Left lobe of liver (tissue), 2 donors: Measurements from ENCODE around the gene CABLES2. TPM values are rescaled to one million over a fixed set of nuclear protein-coding genes. Genes with fewer than 3 reads are reported as not detected.
A peak's percentile ranks its signal among the peaks of the same experiment; 100 is the strongest.

Experiments
- ATAC-seq: fragments of 200-7000 bp; cut with Tn5 transposase; one replicate; pipeline ENCODE4 v1.9.1; 2020; ENCODE audit warnings: mild to moderate bottlenecking, moderate library complexity
- DNase-seq: peaks from one replicate; pipeline ENCODE4 v3.0.0-alpha.2; 2020; ENCODE audit warnings: low spot score
- total RNA-seq: library from RNA; stranded (reverse); gene quantifications from one replicate; pipeline ENCODE4 v1.2.1, GENCODE V29; 2021
- donor health status: DM: no; HTN: no; CAD: no; lungs with moderate emphysema.
- donor health status: DM: no; HTN: yes; CAD: no.

Gene CABLES2
- total RNA-seq, 1 donor from 2014 or later = 1.8 TPM

DNA sequence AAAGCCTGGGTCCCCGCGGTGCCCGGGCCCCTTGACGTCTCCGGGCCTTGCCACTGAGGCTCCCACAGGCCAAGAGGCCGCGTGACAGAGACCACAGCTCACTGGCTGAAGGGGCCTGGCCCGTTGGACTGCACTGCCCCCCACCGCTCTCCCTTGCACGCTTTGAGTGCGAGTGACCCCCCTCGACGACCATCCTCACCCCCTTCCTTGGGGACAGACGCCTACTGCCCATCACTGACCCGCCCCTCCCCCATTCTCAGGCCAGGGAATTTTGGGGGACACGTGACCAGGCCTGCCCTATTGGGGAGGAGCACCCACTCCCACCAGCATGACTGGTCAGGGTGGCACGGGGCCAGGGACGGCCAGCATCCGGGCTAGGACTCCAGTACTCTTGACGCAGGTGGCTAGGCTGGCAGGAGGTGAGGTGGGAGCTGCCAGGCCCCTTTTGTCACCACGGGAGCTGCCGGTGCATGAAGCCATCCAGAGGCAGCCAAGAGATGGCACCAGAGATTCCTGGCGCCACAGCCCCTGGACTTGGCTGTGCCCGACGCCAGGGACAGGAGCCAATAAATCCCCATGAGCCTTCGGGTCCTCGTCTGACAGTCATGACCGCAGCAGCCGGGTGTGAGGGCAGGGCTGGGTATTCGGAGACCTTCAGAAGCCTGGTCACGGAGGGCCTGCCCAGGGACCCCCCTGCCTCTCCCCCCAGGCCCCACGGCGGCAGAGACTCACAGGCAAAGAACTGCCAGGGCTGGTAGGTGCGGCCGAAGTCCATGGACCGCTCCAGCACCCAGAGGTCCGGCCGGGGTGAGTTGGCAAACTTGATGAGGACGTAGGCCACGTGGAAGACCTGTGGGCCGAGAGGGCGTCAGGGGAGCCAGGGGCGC lies 54.4 kb downstream of the CABLES2 start:
- peak; percentile 71 for ATAC-seq

DNA sequence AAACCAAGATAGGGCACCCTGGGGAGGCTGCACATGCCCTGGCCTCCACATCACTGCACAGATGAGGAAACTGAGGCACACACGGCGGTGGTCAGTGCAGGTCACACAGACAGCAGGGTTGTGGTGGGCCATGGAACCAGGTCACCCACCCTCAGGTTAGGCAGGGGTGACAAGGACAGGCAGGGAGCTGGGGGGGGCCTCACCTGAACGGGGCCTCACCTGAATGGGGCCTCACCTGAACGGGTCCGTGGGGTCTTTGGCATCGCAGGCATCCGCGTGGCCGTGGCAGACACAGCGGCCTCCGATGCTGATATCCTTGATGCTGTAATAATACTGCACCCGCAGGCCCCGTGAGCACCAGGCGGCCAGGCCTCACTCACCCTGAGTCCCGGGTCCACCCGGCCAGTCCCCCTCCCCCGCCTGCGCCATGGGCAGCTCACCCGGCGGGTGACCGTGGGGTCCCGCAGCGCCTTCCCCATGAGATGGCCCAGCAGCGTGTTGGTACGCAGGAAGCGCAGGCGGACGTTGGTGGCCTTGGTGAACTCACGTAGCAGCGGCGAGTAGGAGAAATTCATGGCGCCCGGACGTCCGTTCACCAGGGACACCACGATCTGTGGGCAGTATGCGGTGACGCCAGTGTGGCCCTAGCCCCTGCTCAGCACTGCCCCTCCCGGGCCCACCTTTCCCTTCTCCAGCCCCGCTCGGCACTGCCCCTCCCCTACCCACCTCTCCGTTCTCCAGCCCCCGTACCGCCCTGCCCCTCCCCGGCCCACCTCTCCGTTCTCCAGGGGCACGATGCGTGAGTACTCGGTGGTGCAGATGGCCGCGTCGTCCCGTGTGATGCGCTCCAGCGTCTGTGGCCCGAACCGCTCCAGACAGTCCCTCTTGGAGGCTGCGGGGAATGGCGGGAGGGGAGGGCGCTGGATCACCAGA lies 55.4 kb downstream of the CABLES2 start:
- ATAC-seq = no peak
- DNase-seq = no peak

More for the DNA sequence above, 54.4 kb downstream of the CABLES2 start:
- DNase-seq = peak; percentile 96

DNA sequence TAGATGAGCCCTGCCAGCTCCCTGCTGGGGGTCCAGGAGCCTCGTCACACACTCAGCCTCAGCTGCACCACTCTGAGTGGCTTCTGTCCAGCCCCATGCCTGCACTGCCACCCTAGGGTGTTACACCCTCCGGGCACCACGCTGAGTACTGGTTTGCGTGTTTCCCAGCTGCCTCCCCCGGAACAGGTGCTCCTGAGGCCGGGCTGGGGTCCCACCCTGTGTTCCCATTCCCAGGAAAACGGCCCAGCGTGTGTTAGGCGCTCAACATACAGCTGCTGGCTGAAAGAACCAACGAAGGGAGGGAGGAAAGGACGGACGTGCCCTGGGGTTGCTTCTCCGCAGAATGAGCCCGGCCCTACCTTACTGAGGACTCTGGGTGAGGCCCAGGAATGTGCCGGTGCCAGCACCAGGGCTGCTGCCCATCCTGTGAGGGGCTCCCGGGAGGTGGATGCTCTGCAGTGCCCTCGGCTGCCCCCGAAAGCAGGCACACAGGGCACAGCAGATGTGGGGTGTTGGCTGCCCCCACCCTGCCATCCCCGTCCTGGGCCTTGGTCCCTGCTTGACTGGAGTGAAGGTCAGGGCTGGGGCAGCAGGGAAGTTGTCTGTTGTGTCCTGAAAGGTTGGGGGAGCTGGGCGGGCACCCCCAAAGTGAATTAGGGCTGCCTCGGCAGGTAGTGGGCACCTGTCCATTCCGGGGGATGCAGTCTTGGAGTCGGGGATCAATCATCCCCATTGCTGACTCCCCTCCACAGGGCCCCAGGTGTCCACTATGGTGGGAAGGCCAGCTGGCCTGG lies 56.3 kb downstream of the CABLES2 start:
- ATAC-seq = no peak
- DNase-seq = no peak

GRCh38 chr20:62350098-62350628 lies 56.9 kb downstream of the CABLES2 start:
- DNase-seq (no peak), ATAC-seq (no peak)

GRCh38 chr20:62349556-62350097 lies 57.5 kb downstream of the CABLES2 start:
- DNase-seq = no peak
- ATAC-seq = no peak

GRCh38 chr20:62348604-62349003 lies 58.5 kb downstream of the CABLES2 start:
- no peak for ATAC-seq
- DNase-seq = no peak

DNA sequence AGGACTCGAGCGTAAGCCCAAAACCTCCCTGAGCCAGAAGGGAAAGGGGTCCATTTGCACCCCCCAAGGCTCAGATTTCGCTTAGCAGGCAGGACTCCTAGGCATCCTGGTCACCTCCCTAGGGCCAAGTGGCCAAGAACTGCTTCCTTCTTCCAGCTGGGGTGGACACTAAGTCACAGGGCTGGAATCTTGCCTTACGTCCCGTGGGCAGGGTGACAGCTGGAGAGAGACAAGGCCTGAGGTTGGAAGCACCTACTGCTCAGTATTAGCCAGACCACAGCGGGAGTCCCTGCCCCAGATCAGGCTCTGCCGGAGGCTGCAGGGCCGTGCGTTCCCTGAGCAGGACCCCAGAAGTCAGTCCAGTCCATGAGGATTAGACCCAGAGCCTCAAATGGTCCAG lies 59.6 kb downstream of the CABLES2 start:
- DNase-seq (no peak), ATAC-seq (no peak)

DNA sequence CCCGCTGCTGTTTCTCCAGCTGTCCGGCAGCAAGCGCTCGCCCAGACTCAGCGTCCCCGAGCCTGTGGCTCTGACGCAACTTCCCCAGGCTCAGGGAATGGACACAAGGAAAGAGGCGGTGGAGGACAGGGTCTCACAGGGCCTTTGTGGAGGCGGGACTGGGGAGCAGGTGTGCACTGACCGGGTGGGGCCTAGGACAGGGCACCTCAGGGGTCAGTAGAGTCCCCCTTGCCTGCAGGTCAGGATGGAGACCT lies 60.0 kb downstream of the CABLES2 start:
- ATAC-seq (no peak), DNase-seq (no peak)

- ATAC-seq (no peak), DNase-seq (no peak)
These were observed 60.5 kb downstream of the CABLES2 start for GRCh38 chr20:62346398-62347150.

DNA sequence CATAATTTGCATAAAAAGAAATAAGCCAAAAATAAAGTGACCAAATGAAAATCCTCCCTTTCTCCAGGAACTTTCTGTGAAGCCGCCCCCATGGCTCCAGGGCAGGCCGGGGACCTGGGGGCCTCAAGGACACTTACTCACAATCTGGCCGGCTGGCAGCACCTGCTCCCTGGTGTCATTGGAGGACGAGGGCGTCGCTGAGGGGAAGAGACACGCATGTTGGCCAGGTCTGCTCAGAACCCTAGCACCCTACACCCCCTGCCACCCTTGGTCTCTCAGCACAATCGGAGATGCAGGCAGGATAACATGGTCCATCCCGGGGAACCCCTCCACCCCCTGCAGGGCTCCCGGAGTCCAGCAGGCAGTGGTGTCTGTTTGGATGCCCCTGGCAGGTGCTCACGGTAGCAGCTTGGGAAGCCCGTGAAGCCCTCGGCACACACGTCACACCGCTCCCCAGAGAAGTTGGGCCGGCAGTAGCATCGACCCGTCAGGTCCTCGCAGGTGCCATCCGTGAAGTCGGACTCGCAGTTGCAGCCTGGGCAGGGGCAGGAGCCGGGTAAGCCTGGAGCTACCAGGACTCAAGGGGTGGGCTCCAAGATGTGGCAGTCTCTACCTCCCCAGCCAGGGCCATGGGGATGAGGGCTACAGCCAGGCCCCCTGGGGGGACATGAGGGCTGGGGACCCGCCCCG lies 61.3 kb downstream of the CABLES2 start:
- ATAC-seq (no peak), DNase-seq (no peak)

- ATAC-seq = no peak
These were observed 62.3 kb downstream of the CABLES2 start for GRCh38 chr20:62344782-62345181.

DNA sequence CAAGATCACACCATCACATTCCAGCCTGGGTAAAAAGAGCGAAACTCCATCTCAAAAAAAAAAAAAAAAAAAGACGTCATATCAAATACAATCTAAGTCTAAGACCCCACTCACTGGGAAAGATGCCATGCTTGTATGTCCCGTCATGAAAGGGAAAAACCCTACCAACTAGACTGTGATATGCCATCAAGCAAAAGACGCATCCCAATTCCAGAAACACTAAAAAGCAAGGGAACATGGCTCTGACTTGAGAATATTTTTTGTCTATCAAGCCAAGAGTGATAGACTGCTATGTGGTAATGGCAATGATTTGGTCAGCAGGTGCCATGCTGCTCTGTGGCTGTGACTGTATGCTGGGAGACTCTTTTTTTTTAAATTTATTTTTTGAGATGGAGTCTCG lies 63.0 kb downstream of the CABLES2 start:
- ATAC-seq = no peak
- no peak for DNase-seq

More at GRCh38 chr20:62344782-62345181, 62.3 kb downstream of the CABLES2 start:
- no peak for DNase-seq

- ATAC-seq (peak; percentile 71), DNase-seq (no peak)
These were observed 64.2 kb downstream of the CABLES2 start for GRCh38 chr20:62342910-62343309.

DNA sequence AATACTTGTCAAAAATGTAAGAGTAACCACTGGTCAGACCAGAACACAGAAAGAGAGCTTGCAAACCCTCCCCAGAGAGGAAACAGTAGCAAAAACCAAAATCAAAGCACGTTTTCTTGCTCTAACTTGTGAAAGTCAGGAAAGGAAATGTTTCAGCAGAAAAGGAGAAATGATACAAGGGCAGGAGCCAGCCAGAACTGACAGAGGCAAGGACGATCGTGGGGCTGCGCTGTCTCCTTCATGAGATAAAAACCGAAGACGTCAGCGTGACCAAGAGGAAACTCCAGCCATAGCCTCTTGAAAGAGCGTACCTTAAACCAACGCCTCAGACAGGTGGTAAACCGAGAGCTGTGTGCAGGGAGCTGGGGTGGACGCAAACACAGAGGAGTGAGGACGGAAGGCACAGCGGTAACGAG lies 67.4 kb downstream of the CABLES2 start:
- no peak for ATAC-seq

More for the DNA sequence above, 67.4 kb downstream of the CABLES2 start:
- no peak for DNase-seq

Other genes with a start within 250 kb of the CABLES2 start
- gene MTG2, start 224.3 kb downstream of the CABLES2 start, total RNA-seq = 31.0 TPM
- gene HRH3, start 187.0 kb downstream of the CABLES2 start, total RNA-seq = not detected
- 21.1 TPM for gene OSBPL2, start 168.8 kb downstream of the CABLES2 start, total RNA-seq
- gene ADRM1, start 104.3 kb downstream of the CABLES2 start, total RNA-seq = 61.0 TPM
- 112 TPM for gene LAMA5, start 40.0 kb downstream of the CABLES2 start, total RNA-seq
- 432 TPM for gene RPS21, start 20.2 kb downstream of the CABLES2 start, total RNA-seq
- not detected for gene RBBP8NL, start 20.3 kb upstream of the CABLES2 start, total RNA-seq
- gene GATA5, start 68.7 kb upstream of the CABLES2 start, total RNA-seq = 0.48 TPM
- 1.7 TPM for gene SLCO4A1, start 235.2 kb upstream of the CABLES2 start, total RNA-seq